GM18520 (cell line): ENCODE data around the gene SCO1.
"Not testable (repeated sequence)": the region's sequence is repeated elsewhere in the genome, so short reads cannot be mapped to it uniquely, and the experiment has no call there.

Experiments used
- ATAC-seq: cut with Tn5 transposase; IDR thresholded peaks from one replicate; pipeline ENCODE4 v1.9.1; 2021; ENCODE audit not compliant: unreplicated experiment

Gene SCO1

GRCh38 chr17:10697092-10698081, at the start of gene SCO1, which contains the start of gene ADPRM:
SCO1 (minus strand) TSS chr17:10697533; CDS start chr17:10697507, 26 bp downstream.
ADPRM (plus strand) TSS chr17:10697594; CDS start chr17:10704927, 7,333 bp downstream.
- ATAC-seq = peak; percentile 91

- ATAC-seq = no peak
These were observed 47.9 kb upstream of the SCO1 start for GRCh38 chr17:10745231-10745630.

GRCh38 chr17:10744501-10745000, 47.2 kb upstream of the SCO1 start:
- no peak for ATAC-seq

- ATAC-seq = no peak
These were observed 46.1 kb upstream of the SCO1 start for GRCh38 chr17:10743316-10744009.

GRCh38 chr17:10742431-10742830, 45.1 kb upstream of the SCO1 start:
- ATAC-seq = no peak

GRCh38 chr17:10741416-10742135, 44.2 kb upstream of the SCO1 start:
- ATAC-seq = no peak

- ATAC-seq = no peak
These were observed 42.1 kb upstream of the SCO1 start for GRCh38 chr17:10739386-10739785.

- no peak for ATAC-seq
These were observed 41.4 kb upstream of the SCO1 start for GRCh38 chr17:10738521-10739258.

- ATAC-seq = no peak
These were observed 40.4 kb upstream of the SCO1 start for GRCh38 chr17:10737736-10738135.

- no peak for ATAC-seq
These were observed 39.9 kb upstream of the SCO1 start for GRCh38 chr17:10737168-10737622.

- ATAC-seq = no peak
These were observed 38.5 kb upstream of the SCO1 start for GRCh38 chr17:10735821-10736220.

GRCh38 chr17:10735251-10735650, 37.9 kb upstream of the SCO1 start:
- no peak for ATAC-seq

- no peak for ATAC-seq
These were observed 36.3 kb upstream of the SCO1 start for GRCh38 chr17:10733666-10734065.

- ATAC-seq = not testable (repeated sequence)
These were observed 34.8 kb upstream of the SCO1 start for GRCh38 chr17:10732121-10732520.

- no peak for ATAC-seq
These were observed 34.1 kb upstream of the SCO1 start for GRCh38 chr17:10731408-10731879.

- ATAC-seq = not testable (repeated sequence)
These were observed 32.9 kb upstream of the SCO1 start for GRCh38 chr17:10730247-10730646.

- ATAC-seq = peak; percentile 39
These were observed 32.2 kb upstream of the SCO1 start, which contains the start of gene TMEM220 for GRCh38 chr17:10729334-10730193. TMEM220 (minus strand) TSS chr17:10730023; CDS start chr17:10729851, 172 bp downstream.

GRCh38 chr17:10728331-10728892, 31.1 kb upstream of the SCO1 start:
- no peak for ATAC-seq

- ATAC-seq = no peak
These were observed 29.9 kb upstream of the SCO1 start for GRCh38 chr17:10727192-10727591.
